Ectodermal cell (in vitro differentiated cells): ENCODE measurements around the gene ANKMY2.

Experiments
- H3K27ac ChIP-seq: 2 replicates; pipeline ENCODE4 v1.7.0; 2013; ENCODE audit warnings: mild to moderate bottlenecking, low read depth, low read length; ENCODE audit not compliant: insufficient read depth, poor library complexity, severe bottlenecking
- H3K27me3 ChIP-seq: 2 replicates; pipeline ENCODE4 v1.7.0; 2013; ENCODE audit warnings: mild to moderate bottlenecking, low read length; ENCODE audit not compliant: insufficient read depth, control insufficient read depth, poor library complexity, severe bottlenecking
- H3K36me3 ChIP-seq: one replicate; pipeline ENCODE4 v1.7.0; 2013; ENCODE audit warnings: low read length; ENCODE audit not compliant: control insufficient read depth, insufficient read depth
- H3K4me1 ChIP-seq: one replicate; pipeline ENCODE4 v1.7.0; 2013; ENCODE audit warnings: low read length; ENCODE audit not compliant: control insufficient read depth, insufficient read depth
- H3K4me3 ChIP-seq: 2 replicates; pipeline ENCODE4 v1.7.0; 2013; ENCODE audit warnings: low read depth, low read length, control low read depth; ENCODE audit not compliant: insufficient read depth
- H3K9me3 ChIP-seq: 2 replicates; pipeline ENCODE4 v1.7.0; 2013; ENCODE audit warnings: mild to moderate bottlenecking, low read length, moderate library complexity; ENCODE audit not compliant: control insufficient read depth
- WGBS, 2 experiments: methylation state at CpG; one replicate each; pipeline ENCODE4 v1.1.7; 2013; ENCODE audit warnings: missing lambda C conversion rate in 2 of 2; 5-methylcytosine and 5-hydroxymethylcytosine counted together

Gene ANKMY2

DNA sequence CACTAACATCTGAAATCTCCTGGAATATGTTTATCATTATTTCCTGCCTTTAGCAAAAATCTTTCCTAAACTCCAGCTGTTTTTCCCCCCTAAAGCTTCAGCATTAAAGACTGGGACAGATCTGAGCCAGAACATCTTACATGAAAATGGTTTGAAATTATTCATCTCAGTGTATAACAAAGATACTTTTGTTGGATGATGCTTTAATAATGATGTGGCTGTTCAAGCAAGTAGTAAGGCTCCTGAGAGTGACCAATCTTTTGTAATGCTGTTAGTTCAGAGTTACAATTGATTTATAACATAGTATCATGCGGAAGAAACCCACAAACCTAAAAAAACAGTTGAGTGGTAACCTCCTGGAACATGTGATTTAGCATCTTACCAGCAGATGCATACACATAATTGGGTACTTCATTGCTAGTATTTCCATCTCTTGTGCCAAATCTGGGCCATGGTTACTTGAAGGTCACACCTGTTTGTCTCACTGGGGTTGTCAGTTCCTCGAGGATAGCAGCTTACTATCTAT lies 1.9 kb upstream of the ANKMY2 start:
- H3K4me3 ChIP-seq = peak overlapping the region; percentile 90
- no peaks in the 10 kb centered on the region for H3K9me3 ChIP-seq
- 86 to 91% methylated on average over 2 of the region's 2 CpGs for WGBS, 2 experiments
- peaks cover 8% of the 10 kb centered on the region for H3K27me3 ChIP-seq
- peaks cover 25% of the 10 kb centered on the region for H3K4me1 ChIP-seq
- no peaks in the 10 kb centered on the region for H3K36me3 ChIP-seq
- no peak overlapping the region for H3K27ac ChIP-seq

DNA sequence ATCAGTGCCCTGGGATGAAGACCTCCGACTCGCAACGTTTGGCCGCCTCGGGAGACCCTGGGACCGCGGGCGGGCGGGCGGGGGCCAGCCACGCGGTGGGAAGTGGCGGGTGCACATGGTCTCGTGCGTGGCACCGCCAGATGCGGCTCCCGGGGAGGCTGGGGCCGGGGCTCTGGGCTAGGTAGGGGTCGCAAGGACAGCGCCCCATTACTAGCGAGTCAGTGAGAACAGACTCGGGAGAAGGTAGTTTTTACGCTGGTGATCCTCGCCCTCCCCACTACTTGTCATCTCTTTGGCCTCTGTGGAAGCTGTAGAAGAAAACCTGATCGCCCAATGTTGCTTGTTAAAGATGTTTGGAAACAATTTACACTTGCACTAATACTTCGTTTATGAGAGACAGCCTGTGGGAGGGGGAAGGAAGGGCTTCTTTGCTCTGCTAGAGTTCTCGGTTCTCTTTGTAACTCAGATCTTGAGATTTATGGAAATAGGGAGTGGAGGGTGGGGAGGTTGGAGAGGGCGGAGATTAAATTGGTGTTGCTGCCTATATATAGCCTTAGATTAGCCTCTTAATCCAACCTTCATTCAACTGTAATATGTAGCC lies 1.0 kb upstream of the ANKMY2 start:
- WGBS, 2 experiments = 0% methylated on average over 28 of the region's 29 CpGs
- Histone ChIP-seq H3K36me3 (no peaks in the 10 kb centered on the region), H3K4me1 (peaks cover 25% of the 10 kb centered on the region), H3K27me3 (peaks cover 8% of the 10 kb centered on the region), H3K4me3 (peak overlapping the region; percentile 90), H3K9me3 (no peaks in the 10 kb centered on the region), H3K27ac (peak overlapping the region; percentile 99)

DNA sequence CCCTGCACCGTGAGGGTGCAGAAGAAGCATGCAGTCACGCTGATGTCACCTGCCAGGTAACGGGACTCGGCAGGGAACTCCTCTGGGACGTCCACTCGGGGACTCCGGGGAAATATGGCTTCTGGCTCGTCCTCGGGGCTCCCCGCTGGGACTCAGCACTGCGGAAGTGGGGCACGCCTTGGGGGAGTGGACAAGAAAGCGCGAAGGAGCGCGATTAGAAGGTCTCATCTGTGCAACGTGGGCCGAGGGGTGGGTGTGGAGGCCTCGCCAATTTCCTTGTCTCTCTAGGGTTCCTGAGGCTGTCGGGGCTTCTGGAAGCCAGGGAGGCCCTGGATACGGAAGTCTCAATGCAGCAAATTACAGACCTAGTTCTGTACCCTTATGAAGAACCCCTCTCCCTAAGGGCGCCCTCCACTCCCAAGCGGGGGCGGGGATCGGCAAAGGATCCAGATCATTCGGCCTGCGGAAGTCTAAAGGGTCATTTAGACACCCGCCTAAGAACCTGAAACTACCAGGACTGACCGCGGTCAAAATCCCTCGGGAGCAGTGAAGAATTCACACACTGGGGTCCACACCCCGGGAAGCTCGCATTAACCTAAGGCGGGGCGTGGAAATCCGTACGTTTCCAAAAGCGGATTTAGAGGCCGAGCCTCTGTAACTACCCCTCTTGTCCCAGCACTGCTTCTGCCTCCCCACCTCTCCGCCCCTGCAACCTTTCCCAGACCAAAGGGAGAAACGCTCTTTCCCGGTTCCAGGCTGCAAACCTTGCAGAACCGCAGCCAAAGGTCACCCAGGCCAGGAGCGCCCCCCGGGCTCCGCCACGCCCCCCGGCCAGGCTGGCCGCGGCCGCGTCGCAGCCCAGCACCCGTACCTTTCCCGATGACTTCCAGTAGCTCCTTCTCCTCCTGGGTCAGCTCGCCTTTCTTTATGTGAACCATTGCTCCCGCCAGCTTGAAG lies 640 bp downstream of the ANKMY2 start:
- no peaks in the 10 kb centered on the region for H3K9me3 ChIP-seq
- peaks cover 25% of the 10 kb centered on the region for H3K4me1 ChIP-seq
- H3K27me3 ChIP-seq = peaks cover 8% of the 10 kb centered on the region
- no peaks in the 10 kb centered on the region for H3K36me3 ChIP-seq
- H3K27ac ChIP-seq = peak overlapping the region; percentile 99
- 1% methylated on average over 57 of the region's 57 CpGs for WGBS, 2 experiments
- peak overlapping the region; percentile 90 for H3K4me3 ChIP-seq

DNA sequence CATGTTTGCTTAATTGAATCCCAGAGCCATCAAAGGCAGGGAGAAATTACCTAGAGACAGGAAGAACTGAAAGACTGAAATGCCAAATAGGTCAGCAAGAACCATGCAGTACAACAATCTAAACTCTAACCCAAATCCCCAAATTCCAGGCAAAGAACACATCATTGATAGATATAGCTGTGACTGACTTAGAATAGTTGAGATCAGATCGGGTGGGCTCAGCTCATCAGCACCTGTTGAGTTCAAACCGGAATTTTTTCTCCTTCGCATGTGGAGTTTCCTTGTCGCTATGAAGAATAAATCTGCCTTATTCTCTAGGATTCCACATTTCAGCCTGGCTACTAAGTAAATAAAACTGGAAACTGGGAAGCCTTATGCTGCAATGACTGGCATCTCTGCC lies 1.4 kb downstream of the ANKMY2 start:
- H3K4me3 ChIP-seq = peak overlapping the region; percentile 90
- H3K27me3 ChIP-seq = peaks cover 8% of the 10 kb centered on the region
- H3K36me3 ChIP-seq = no peaks in the 10 kb centered on the region
- H3K27ac ChIP-seq = no peak overlapping the region
- WGBS, 2 experiments = 84 to 99% methylated on average over 4 of the region's 4 CpGs
- H3K9me3 ChIP-seq = no peaks in the 10 kb centered on the region
- H3K4me1 ChIP-seq = peaks cover 25% of the 10 kb centered on the region

GRCh38 chr7:16638282-16639280 lies 7.0 kb downstream of the ANKMY2 start:
- H3K4me1 ChIP-seq = peaks cover under 1% of the 10 kb centered on the region
- no peak overlapping the region for H3K4me3 ChIP-seq
- no peaks in the 10 kb centered on the region for H3K27me3 ChIP-seq
- H3K36me3 ChIP-seq = no peaks in the 10 kb centered on the region
- no peak overlapping the region for H3K27ac ChIP-seq
- 79 to 92% methylated on average over 6 to 7 of the region's 7 CpGs for WGBS, 2 experiments
- no peaks in the 10 kb centered on the region for H3K9me3 ChIP-seq

GRCh38 chr7:16637379-16637778 lies 8.2 kb downstream of the ANKMY2 start:
- no peaks in the 10 kb centered on the region for H3K36me3 ChIP-seq
- H3K27me3 ChIP-seq = no peaks in the 10 kb centered on the region
- no peak overlapping the region for H3K27ac ChIP-seq
- 93 to 94% methylated on average over 5 of the region's 5 CpGs for WGBS, 2 experiments
- H3K9me3 ChIP-seq = no peaks in the 10 kb centered on the region
- H3K4me1 ChIP-seq = no peaks in the 10 kb centered on the region
- no peak overlapping the region for H3K4me3 ChIP-seq

GRCh38 chr7:16636555-16637101 lies 8.9 kb downstream of the ANKMY2 start:
- Histone ChIP-seq H3K4me1 (no peaks in the 10 kb centered on the region), H3K36me3 (no peaks in the 10 kb centered on the region)
- 83 to 95% methylated on average over 1 of the region's 1 CpG for WGBS, 2 experiments

DNA sequence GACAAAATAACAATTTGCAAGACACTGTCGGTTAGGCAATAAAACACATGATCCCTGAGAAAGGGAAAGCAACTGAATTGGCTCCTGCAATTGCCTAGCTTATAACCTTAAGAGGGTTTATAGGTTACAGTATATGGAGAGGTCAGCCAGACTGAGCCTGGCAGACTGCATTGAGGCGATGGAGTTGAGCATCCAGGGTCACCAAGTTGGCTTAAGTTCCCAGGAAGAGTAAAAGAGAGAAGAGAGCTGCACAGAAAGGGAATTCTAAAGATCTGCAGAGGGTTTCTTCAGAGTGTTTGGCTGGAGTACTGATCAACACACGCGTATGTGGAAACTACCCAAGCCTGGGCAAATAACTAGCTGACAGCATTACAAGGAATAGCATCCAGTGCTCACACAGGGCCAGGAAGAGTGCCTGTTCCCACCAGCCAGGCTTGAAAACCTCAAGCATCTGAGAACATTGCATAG lies 11.2 kb downstream of the ANKMY2 start:
- 93% methylated on average over 4 of the region's 4 CpGs for WGBS, 2 experiments
- Histone ChIP-seq H3K4me1 (no peaks in the 10 kb centered on the region), H3K4me3 (no peak overlapping the region)

More at GRCh38 chr7:16636555-16637101, 8.9 kb downstream of the ANKMY2 start:
- Histone ChIP-seq H3K9me3 (no peaks in the 10 kb centered on the region), H3K4me3 (no peak overlapping the region), H3K27me3 (no peaks in the 10 kb centered on the region), H3K27ac (no peak overlapping the region)

GRCh38 chr7:16630654-16631053 lies 14.9 kb downstream of the ANKMY2 start:
- no peaks in the 10 kb centered on the region for H3K36me3 ChIP-seq

More for the DNA sequence above, 11.2 kb downstream of the ANKMY2 start:
- no peaks in the 10 kb centered on the region for H3K36me3 ChIP-seq
- no peaks in the 10 kb centered on the region for H3K27me3 ChIP-seq
- no peak overlapping the region for H3K27ac ChIP-seq
- no peaks in the 10 kb centered on the region for H3K9me3 ChIP-seq

More at GRCh38 chr7:16630654-16631053, 14.9 kb downstream of the ANKMY2 start:
- Histone ChIP-seq H3K9me3 (no peaks in the 10 kb centered on the region), H3K27ac (no peak overlapping the region), H3K27me3 (no peaks in the 10 kb centered on the region), H3K4me1 (no peaks in the 10 kb centered on the region), H3K4me3 (no peak overlapping the region)
- 18 to 21% methylated on average over 1 of the region's 1 CpG for WGBS, 2 experiments
